DND-41 (cell line): ENCODE data around the gene CLDN34.

ENCODE experiments used
- EZH2 ChIP-seq: IDR thresholded peaks from 3 replicates; pipeline ENCODE4 v1.6.1; 2012; ENCODE audit warnings: borderline replicate concordance, low read depth, mild to moderate bottlenecking, moderate library complexity, low read length, inconsistent platforms; ENCODE audit not compliant: severe bottlenecking
- TF ChIP-seq, protein P1 (sequence below): IDR thresholded peaks from 2 replicates; pipeline ENCODE4 v1.5.1; 2012; ENCODE audit warnings: borderline replicate concordance, low read length, moderate library complexity, mild to moderate bottlenecking; ENCODE audit not compliant: poor library complexity, severe bottlenecking; ENCODE audit errors: extremely low read depth

DNA sequence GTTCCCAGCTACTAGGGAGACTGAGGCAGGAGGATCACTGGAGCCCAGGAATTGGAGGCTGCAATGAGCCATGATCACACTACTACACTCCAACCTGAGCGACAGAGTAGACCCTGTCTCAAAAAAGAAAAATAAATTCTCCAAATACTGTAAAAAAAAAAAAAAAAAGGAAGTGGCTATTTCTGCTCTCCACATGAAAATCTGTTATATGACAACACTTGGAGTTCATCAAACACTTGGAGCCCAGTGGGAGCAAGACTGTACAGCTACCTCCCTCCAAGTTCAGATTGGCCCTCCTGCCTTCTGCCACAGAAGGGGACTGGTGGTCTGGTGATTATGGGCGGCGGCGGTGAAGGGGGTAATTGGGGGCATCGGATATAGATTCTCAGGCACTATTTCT, 9.0 kb upstream of the CLDN34 start:
- TF ChIP-seq, protein P1, sequence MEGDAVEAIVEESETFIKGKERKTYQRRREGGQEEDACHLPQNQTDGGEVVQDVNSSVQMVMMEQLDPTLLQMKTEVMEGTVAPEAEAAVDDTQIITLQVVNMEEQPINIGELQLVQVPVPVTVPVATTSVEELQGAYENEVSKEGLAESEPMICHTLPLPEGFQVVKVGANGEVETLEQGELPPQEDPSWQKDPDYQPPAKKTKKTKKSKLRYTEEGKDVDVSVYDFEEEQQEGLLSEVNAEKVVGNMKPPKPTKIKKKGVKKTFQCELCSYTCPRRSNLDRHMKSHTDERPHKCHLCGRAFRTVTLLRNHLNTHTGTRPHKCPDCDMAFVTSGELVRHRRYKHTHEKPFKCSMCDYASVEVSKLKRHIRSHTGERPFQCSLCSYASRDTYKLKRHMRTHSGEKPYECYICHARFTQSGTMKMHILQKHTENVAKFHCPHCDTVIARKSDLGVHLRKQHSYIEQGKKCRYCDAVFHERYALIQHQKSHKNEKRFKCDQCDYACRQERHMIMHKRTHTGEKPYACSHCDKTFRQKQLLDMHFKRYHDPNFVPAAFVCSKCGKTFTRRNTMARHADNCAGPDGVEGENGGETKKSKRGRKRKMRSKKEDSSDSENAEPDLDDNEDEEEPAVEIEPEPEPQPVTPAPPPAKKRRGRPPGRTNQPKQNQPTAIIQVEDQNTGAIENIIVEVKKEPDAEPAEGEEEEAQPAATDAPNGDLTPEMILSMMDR, result no peak
- no peak for TF ChIP-seq EZH2
